Brain pericyte (primary cell): Measurements from ENCODE around the gene BPIFB2.

ENCODE experiments used
- DNase-seq: peaks from one replicate; pipeline ENCODE4 v3.0.0-alpha.2; 2012; ENCODE audit warnings: low read depth, low spot score

The BPIFB2 gene

DNA sequence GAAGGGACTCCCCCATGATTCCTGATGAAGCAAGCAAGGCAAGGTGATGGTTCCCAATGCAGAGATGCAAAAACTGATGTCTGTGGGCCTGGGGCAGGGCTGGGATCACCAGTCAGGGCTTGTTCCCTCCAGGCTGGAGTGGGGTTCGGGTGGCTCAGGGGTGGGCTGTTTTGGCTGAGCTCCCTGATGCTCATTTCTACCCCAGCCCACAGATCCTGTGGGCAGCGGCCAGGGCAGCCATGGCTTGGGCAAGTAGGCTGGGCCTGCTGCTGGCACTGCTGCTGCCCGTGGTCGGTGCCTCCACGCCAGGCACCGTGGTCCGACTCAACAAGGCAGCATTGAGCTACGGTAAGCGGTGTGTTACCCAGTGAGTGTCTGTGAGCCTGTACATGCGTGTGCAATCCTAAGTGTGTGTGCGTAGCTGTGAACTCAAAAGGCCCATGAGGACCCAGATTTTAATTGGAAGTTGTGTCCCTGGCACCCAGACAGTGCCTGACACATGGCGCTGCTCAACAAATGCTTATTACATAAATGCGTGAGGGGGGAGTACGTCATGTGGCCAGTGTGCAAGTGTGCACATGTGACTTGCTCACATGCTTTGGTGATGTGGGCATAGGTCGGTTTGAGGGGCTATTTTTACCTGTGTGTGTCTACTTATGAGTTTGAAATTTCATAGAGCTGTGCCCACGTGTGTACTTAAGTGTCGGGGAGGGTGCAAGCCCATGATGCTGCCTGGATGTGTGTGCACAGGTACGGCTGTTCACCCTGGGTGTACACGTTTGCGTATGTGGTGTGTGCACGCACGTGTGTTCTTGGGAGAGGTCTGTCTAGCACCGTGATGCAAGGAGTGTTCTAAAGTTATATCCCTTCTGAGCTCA is 1.1 kb downstream of the BPIFB2 start:
- DNase-seq, result no peak

GRCh38 chr20:33009214-33010132 is 2.0 kb downstream of the BPIFB2 start:
- no peak for DNase-seq

DNA sequence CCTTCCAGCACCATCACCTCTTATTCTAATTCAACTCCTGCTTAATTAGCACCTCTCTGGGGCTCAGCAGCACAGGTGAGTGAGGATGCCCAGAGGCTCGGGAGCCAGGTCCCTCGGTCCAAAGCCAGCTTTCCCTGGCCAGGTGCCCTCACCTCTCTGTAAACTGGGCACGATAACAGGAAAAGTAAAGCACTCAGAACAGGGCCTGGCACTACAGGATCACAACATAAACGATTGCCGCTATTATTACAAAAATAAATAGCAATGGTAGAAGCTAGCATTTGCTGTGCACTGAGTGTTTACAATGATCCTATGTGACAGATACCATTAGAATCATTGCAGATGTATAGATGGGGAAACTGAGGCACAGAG is 2.6 kb downstream of the BPIFB2 start:
- no peak for DNase-seq

GRCh38 chr20:33010674-33011449 is 3.4 kb downstream of the BPIFB2 start:
- DNase-seq, result no peak

GRCh38 chr20:33012327-33013189 is 5.1 kb downstream of the BPIFB2 start:
- no peak for DNase-seq

DNA sequence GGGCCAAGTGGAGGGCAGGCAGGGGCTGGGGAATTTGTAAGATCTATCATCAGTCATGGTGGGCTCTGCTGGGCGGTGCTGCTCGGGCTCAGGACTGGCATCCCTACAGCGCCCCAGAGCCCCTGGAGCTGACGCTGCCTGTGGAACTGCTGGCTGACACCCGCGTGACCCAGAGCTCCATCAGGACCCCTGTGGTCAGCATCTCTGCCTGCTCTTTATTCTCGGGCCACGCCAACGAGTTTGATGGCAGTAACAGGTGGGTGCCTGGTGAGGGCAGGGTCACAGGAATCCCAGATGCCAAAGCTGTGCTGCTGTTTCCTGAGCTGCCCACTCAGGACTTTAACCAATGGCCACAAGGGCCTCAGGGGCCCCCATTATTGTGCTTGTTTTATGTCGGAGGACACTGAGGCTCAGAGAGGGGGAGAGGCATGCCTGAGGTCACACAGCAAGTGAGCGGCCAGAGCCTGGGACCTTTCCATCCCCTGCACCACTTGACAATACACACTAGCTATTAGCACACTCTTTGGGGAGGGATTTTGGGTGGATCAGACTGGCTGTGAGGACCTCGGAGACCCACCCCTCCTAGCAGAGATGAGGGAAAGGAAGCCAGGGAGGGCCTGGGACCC is 6.3 kb downstream of the BPIFB2 start:
- DNase-seq, result no peak

GRCh38 chr20:33014336-33015113 is 7.0 kb downstream of the BPIFB2 start:
- no peak for DNase-seq

DNA sequence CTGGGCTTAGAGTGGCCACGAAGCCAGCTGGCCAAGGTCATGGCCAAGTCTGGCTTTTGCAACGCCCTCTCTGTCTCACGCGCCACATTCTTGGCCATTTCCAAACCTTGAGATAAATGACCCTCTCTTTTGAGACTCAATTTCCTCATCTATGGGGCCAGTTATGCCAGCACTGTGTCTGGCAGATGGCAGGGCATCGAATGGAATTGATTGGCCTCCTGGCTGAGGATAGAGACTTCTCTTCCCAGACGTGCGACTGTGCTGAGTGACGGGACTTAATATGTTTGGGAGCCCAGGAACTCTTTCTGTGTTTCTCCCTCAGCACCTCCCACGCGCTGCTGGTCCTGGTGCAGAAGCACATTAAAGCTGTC is 7.6 kb downstream of the BPIFB2 start:
- DNase-seq, result no peak

DNA sequence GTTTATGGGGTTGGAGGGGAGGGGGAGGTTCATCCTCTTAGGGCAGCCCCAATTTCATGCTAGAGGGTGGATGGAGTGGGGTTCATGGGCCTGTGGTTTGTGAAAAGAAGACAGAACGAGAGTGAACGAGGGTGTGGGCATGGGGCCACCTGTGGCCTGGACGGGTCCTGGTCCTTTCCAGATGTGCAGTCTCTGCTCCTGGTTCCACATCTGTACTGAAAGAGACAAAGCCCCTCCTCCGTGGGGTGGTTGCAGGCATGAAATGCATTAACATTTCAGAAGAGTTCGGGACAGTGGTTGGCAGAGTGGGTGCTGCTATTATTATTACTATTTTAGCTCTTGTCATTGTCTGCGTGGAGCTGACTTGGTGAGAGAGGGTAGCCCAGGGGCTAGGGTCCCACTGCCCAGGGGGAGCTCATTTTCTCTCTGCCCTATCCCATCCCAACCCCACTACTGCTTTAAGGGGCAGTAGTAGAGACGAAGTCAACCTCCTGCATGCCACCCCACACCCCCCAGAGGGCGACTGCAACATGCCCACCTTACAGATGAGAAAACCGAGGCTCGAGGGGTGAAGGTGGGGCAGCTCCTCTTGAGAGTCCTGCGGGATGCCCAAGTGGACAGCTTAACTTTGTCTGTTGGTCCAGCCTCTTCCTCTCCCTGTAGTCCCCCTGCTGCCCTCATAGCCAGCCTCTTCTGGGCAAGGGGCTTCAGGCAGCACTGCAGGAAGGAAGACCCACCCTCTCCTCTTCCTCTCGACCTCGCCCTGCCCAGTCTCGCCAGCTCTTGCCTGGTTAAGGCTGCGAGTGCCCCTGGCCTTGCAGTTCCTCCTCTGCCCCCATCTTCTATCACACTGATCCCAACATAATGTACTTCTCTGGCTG is 8.4 kb downstream of the BPIFB2 start:
- no peak for DNase-seq

DNA sequence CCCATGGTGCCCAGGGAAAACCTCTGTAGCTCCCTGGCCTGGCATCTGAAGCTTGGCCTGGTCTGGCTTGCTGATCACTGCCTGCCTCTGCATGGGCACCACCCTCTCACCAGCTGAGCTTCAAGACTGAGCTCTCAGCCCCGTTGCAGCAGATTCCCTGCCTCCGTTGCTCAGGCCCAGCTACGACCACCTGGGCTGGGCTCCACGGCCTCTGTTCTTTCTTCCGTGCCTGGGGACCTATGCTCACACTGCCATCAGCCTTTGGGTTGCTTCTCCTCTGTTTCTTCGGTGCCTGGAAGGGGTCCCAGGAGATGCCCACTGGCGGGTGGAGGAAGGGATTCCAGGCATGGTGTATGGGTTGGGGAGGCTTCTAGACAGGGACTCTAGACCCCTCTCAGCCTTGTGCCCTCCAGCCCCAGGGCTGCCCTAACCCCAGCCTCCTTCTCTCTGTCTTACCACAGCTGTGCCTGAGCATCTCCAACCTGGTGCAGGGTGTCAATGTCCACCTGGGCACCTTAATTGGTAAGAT is 9.1 kb downstream of the BPIFB2 start:
- no peak for DNase-seq

DNA sequence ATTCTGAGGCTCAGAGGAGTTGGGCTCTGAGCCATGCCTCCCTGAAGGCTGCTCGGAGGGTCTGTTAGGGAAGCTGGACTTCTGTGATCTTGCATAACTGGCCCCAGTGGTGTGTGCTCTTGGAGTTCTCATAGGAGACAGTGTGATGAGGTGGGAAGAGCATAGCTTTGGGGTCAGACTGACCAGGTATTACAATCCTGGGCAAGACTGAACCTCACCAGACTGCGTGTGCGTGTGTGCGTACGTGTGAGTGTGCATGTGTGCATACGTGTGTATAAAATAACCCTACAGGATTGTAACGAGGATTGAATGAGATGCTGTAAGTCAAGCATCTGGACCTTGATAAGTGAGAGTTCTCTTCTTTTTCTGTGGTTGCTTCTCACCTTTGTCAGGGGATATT is 10.0 kb downstream of the BPIFB2 start:
- no peak for DNase-seq

DNA sequence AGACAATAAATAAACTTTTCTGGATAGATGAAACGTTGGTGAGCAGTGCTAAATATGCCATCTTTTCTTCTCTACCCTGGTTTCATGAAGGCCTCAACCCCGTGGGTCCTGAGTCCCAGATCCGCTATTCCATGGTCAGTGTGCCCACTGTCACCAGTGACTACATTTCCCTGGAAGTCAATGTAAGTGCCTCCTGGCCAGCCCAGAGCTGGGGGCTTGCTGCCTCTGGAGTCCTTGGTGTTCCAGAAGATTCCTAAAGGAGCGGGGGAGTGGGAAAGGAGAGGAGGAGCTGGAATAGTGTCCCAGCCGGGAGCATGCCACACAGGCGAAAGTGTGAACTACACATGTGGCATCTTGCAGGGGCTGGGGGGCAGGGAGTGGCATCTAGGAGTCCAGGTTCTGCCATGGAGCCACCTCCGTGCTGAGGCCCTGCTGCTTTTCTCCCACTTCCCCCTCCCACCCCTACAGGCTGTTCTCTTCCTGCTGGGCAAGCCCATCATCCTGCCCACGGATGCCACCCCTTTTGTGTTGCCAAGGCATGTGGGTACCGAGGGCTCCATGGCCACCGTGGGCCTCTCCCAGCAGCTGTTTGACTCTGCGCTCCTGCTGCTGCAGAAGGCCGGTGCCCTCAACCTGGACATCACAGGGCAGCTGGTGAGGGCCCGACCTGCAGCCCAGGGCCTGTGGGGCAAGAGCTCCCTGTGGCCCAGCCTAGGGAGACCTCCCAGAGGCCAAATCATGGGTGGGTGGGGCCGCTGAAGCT is 10.8 kb downstream of the BPIFB2 start:
- no peak for DNase-seq

- DNase-seq, result no peak
Observed at GRCh38 chr20:33019465-33020277, 12.2 kb downstream of the BPIFB2 start.

DNA sequence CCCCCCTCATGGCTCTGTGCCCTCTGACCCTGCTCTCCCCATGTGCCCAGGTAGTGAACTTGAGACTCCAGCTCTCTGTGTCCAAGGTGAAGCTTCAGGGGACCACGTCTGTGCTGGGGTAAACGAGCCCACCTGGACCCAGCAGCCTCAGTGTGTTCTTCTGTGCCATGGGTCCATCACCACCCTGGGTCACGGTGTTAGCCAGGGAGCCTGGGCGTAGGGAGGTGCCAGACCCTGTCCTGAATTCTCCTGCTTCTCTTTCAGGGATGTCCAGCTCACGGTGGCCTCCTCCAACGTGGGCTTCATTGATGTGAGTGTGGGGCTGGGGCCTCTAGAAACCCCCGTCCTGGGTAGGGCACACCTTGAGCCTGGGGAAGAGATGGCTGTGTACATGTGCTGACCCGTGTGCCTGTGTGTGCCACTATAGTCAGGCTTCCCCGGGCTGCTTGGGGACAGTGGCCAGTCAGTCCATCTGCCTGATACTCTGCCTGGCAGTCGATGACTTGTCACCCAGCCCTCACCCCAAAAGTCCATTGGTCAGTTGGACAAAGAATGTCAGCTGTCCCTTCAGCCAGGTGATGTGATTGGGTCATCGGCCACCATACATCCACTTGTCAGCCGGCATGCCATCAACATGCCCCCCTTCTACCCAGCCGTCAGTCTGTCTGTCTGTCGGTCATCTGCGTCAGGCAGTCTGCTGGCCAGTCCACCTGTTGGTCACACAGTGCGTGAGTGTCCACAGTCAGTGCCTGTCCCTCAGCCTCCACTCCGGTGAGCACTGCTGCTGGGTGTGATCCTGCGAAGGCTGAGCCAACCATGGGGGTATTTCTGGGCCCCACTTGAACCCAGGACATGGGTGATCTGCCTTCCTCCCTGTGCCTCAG is 13.0 kb downstream of the BPIFB2 start:
- no peak for DNase-seq

DNA sequence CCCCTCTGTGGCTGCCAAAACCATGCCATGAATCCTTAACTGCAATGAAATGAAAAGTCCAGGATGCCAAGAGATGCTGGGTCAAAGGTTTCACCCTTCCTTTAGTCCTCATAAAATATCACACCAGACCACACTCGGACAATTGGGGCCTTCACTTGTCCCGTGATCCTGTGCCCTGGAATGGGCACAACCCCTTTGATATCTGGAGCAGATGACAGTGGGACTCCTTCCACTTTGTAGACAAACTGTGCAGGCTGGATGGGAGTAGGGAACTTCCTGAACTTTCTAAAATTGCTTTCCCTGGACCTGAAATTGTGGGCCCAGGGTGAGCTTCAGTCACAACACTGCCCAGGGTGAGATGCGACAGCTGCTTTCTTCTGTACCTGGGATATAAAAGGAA is 14.4 kb downstream of the BPIFB2 start:
- DNase-seq, result no peak

DNA sequence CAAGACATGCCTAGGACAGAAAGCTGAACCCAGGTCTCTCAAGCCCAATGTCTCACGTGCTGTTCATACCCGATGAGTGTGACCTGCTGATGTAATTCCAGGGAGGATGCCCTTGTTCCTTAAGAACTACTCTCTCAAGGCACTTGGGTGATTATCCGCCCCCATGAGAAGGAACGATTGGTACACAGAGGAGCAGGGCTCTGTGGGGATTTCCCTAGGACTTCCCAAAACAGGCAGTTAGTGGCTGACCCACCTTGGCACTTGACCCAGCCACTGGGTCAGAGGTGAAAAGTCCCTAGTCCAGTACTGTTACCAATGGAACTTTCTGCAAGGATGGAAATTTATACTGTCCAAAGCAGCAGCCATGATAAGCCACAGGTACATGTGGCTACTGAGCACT is 14.8 kb downstream of the BPIFB2 start:
- no peak for DNase-seq
